Naive thymus-derived CD4-positive, alpha-beta T cell (primary cell): ENCODE results near the gene ANKK1. TPM values are rescaled to one million over a fixed set of nuclear protein-coding genes. Genes with fewer than 3 reads are reported as not detected.

Experiments
- ATAC-seq: fragments of 150-1000 bp; cut with Tn5 transposase; 2 replicates; pipeline ENCODE4 v1.10.0; 2021; ENCODE audit warnings: mild to moderate bottlenecking, moderate library complexity
- CTCF ChIA-PET: fragments of 350-600 bp; sonication (Branson Sonifier 250); formaldehyde crosslinking; loops from one replicate; lab custom pipeline; 2021; ENCODE audit warnings: antibody characterized with exemption; lab: Charles Lee
- POLR2A ChIA-PET: fragments of 350-600 bp; sonication (Branson Sonifier 250); formaldehyde crosslinking; loops from one replicate; lab custom pipeline; 2021; ENCODE audit warnings: antibody characterized with exemption, inconsistent platforms; lab: Charles Lee
- DNase-seq, 9 donors: peaks; one replicate each; pipeline versions ENCODE4 v3.0.0 to v3.0.0-alpha.2; 2020 to 2022; ENCODE audit warnings: mixed read lengths in 1 of 9
- H3K27ac ChIP-seq: one replicate; pipeline ENCODE4 v1.7.0; 2013; ENCODE audit warnings: mild to moderate bottlenecking, low read depth, low read length, moderate library complexity
- H3K27me3 ChIP-seq, 2 donors: one replicate each; pipeline ENCODE4 v1.7.0; 2013; ENCODE audit warnings: low read length in 2 of 2, mild to moderate bottlenecking in 2 of 2, moderate library complexity in 2 of 2; ENCODE audit not compliant: control insufficient read depth in 2 of 2, insufficient read depth in 2 of 2
- H3K36me3 ChIP-seq, 3 experiments: 1 replicate in 2 of 3; 2 replicates in 1 of 3; pipeline ENCODE4 v1.7.0; 2013; ENCODE audit warnings: low read length in 3 of 3, mild to moderate bottlenecking in 3 of 3, moderate library complexity in 1 of 3; ENCODE audit not compliant: insufficient read depth in 3 of 3, control insufficient read depth in 2 of 3
- H3K4me1 ChIP-seq, 2 donors: one replicate each; pipeline ENCODE4 v1.7.0; 2013; ENCODE audit warnings: low read length in 2 of 2, mild to moderate bottlenecking in 2 of 2, moderate library complexity in 1 of 2; ENCODE audit not compliant: control insufficient read depth in 2 of 2, insufficient read depth in 2 of 2
- H3K4me3 ChIP-seq: 2 replicates; pipeline ENCODE4 v1.7.0; 2013; ENCODE audit warnings: mild to moderate bottlenecking, low read length
- H3K9me3 ChIP-seq, 3 experiments: 1 replicate in 2 of 3; 2 replicates in 1 of 3; pipeline ENCODE4 v1.7.0; 2013; ENCODE audit warnings: low read length in 3 of 3; ENCODE audit not compliant: control insufficient read depth in 2 of 3
- H3K27ac Mint-ChIP-seq, 9 donors: one replicate each; pipeline ENCODE4 v1.8.0; 2020 to 2022; ENCODE audit warnings: mixed read lengths in 9 of 9, mild to moderate bottlenecking in 8 of 9, moderate library complexity in 5 of 9, inconsistent platforms in 2 of 9
- H3K27me3 Mint-ChIP-seq, 5 donors: one replicate each; pipeline ENCODE4 v1.8.0; 2021 to 2022; ENCODE audit warnings: mixed read lengths in 5 of 5, mild to moderate bottlenecking in 1 of 5
- H3K36me3 Mint-ChIP-seq, 5 donors: one replicate each; pipeline ENCODE4 v1.8.0; 2020 to 2022; ENCODE audit warnings: mixed read lengths in 5 of 5, mild to moderate bottlenecking in 3 of 5, inconsistent platforms in 1 of 5
- H3K4me1 Mint-ChIP-seq, 7 donors: one replicate each; pipeline ENCODE4 v1.8.0; 2020 to 2022; ENCODE audit warnings: mixed read lengths in 7 of 7, mild to moderate bottlenecking in 3 of 7, inconsistent platforms in 1 of 7
- H3K4me3 Mint-ChIP-seq, 10 donors: one replicate each; pipeline ENCODE4 v1.8.0; 2020 to 2022; ENCODE audit warnings: mild to moderate bottlenecking in 10 of 10, mixed read lengths in 10 of 10, moderate library complexity in 6 of 10, inconsistent platforms in 2 of 10
- H3K9me3 Mint-ChIP-seq, 11 donors: one replicate each; pipeline ENCODE4 v1.8.0; 2020 to 2022; ENCODE audit warnings: mixed read lengths in 11 of 11, mild to moderate bottlenecking in 4 of 11, inconsistent platforms in 1 of 11, moderate library complexity in 1 of 11
- intact Hi-C, 2 donors: fragments of 100-400 bp; cut with micrococcal nuclease; formaldehyde crosslinking; loops; one replicate each; pipeline ENCODE4 v1.15.1; 2023
- polyA plus RNA-seq, 2 donors: library from polyadenylated mRNA; unstranded; fragments of 300-500 nt; fragmentation: Illumina TruSeq; gene quantifications; one replicate each; pipeline ENCODE4 v1.2.3, GENCODE V29; 2021
- total RNA-seq, 6 experiments: library from RNA in 5 of 6; stranded (reverse) in 5 of 6; gene quantifications; 1 replicate in 5 of 6; 2 replicates in 1 of 6; pipeline ENCODE4 v1.2.3 and lab custom pipeline; 2021 to 2026

The ANKK1 gene
- 1 to 10 TPM in 4 of 5 experiments, under 1 TPM in 1; 0.24 to 4.2 (median 3.2) TPM for total RNA-seq
- polyA plus RNA-seq: under 1 TPM in 1 of 2 donors, not detected in 1; 0.61 TPM
- total RNA-seq (lab: John Stamatoyannopoulos, UW): 3.8 reads per million, percentile 19 among the genes with 10 or more reads in this experiment

- H3K27ac Mint-ChIP-seq: no peak within 1 kb of the TSS
- DNase-seq: no peak
Measured at GRCh38 chr11:113387605-113388211, at the start of gene ANKK1. Gene ANKK1 (plus strand): TSS chr11:113387779. CDS start chr11:113387885, 106 bp downstream.

GRCh38 chr11:113338730-113339129 is 48.8 kb upstream of the ANKK1 start:
- Mint-ChIP-seq H3K9me3 (peaks cover 0 to 2% (median 0%) of the 10 kb centered on the region in 11 donors), H3K36me3 (peaks cover 20 to 88% (median 50%) of the 10 kb centered on the region in 5 donors), H3K4me1 (peaks cover 0 to 4% (median 0%) of the 10 kb centered on the region in 7 donors), H3K4me3 (no peak overlapping the region), H3K27ac (peak overlapping the region in 1 of 9 donors; percentile 37), H3K27me3 (no peaks in the 10 kb centered on the region)
- Histone ChIP-seq H3K4me1 (no peaks in the 10 kb centered on the region), H3K27ac (no peak overlapping the region), H3K36me3 (peaks cover 0 to 93% (median 16%) of the 10 kb centered on the region in 3 experiments), H3K4me3 (no peak overlapping the region), H3K9me3 (no peaks in the 10 kb centered on the region), H3K27me3 (no peaks in the 10 kb centered on the region)
- DNase-seq: no peak
- no peak for ATAC-seq
- POLR2A ChIA-PET: no interaction called here
- intact Hi-C loops: loop anchor here in 1 of 2 donors (5.0 kb wide), 1 partner anchor 34 kb away; no protein-coding TSS in a partner anchor
- CTCF ChIA-PET: no interaction called here

More at GRCh38 chr11:113387605-113388211, at the start of gene ANKK1:
- H3K36me3 Mint-ChIP-seq: peaks cover 0 to 19% (median 11%) of the 10 kb centered on the region in 5 donors
- no peak within 1 kb of the TSS for H3K4me3 ChIP-seq
- ChIA-PET CTCF (no interaction called here), POLR2A (no interaction called here)
- intact Hi-C loops: no loop called here
- no peaks in the 10 kb centered on the region for H3K9me3 Mint-ChIP-seq
- no peaks in the 10 kb centered on the region for H3K4me1 ChIP-seq
- H3K27me3 ChIP-seq: peaks cover 0 to 4% of the 10 kb centered on the region in 2 donors
- H3K36me3 ChIP-seq: no peaks in the 10 kb centered on the region
- H3K9me3 ChIP-seq: no peaks in the 10 kb centered on the region
- H3K27ac ChIP-seq: no peak within 1 kb of the TSS
- H3K4me1 Mint-ChIP-seq: no peaks in the 10 kb centered on the region
- no peak for ATAC-seq
- no peak within 1 kb of the TSS for H3K4me3 Mint-ChIP-seq
- H3K27me3 Mint-ChIP-seq: peaks cover 0 to 5% (median 0%) of the 10 kb centered on the region in 5 donors

- no peak overlapping the region for H3K4me3 ChIP-seq
- Mint-ChIP-seq H3K9me3 (peaks cover 0 to 2% (median 0%) of the 10 kb centered on the region in 11 donors), H3K27me3 (no peaks in the 10 kb centered on the region), H3K4me1 (peaks cover 0 to 4% (median 0%) of the 10 kb centered on the region in 7 donors), H3K27ac (peak overlapping the region in 1 of 9 donors; percentile 41), H3K4me3 (no peak overlapping the region), H3K36me3 (peaks cover 19 to 87% (median 49%) of the 10 kb centered on the region in 5 donors)
- no peaks in the 10 kb centered on the region for H3K9me3 ChIP-seq
- H3K27me3 ChIP-seq: no peaks in the 10 kb centered on the region
- intact Hi-C loops: loop anchor here in 1 of 2 donors (5.0 kb wide), 1 partner anchor 32 kb away; no protein-coding TSS in a partner anchor
- DNase-seq (no peak), ATAC-seq (no peak)
- ChIA-PET CTCF (no interaction called here), POLR2A (no interaction called here)
- H3K27ac ChIP-seq: no peak overlapping the region
- H3K4me1 ChIP-seq: no peaks in the 10 kb centered on the region
- peaks cover 0 to 90% (median 15%) of the 10 kb centered on the region in 3 experiments for H3K36me3 ChIP-seq
Measured at GRCh38 chr11:113339929-113340589, 47.5 kb upstream of the ANKK1 start.

GRCh38 chr11:113341388-113342165 is 46.0 kb upstream of the ANKK1 start:
- peaks cover 0 to 82% (median 9%) of the 10 kb centered on the region in 3 experiments for H3K36me3 ChIP-seq
- no peaks in the 10 kb centered on the region for H3K27me3 Mint-ChIP-seq
- no peaks in the 10 kb centered on the region for H3K4me1 Mint-ChIP-seq
- no peak overlapping the region for H3K4me3 Mint-ChIP-seq
- no peaks in the 10 kb centered on the region for H3K4me1 ChIP-seq
- ChIA-PET CTCF (interaction anchor here (1.7 kb wide), 1 partner anchor 9 kb away, joined by 6 read pairs; no protein-coding TSS in a partner anchor), POLR2A (no interaction called here)
- H3K27ac ChIP-seq: no peak overlapping the region
- peaks cover 12 to 83% (median 45%) of the 10 kb centered on the region in 5 donors for H3K36me3 Mint-ChIP-seq
- no peak overlapping the region for H3K4me3 ChIP-seq
- no peaks in the 10 kb centered on the region for H3K27me3 ChIP-seq
- DNase-seq: no peak
- ATAC-seq: no peak
- H3K9me3 ChIP-seq: no peaks in the 10 kb centered on the region
- no peak overlapping the region for H3K27ac Mint-ChIP-seq
- intact Hi-C loops: no loop called here
- peaks cover 0 to 2% (median 0%) of the 10 kb centered on the region in 11 donors for H3K9me3 Mint-ChIP-seq

- ATAC-seq (no peak), DNase-seq (no peak)
- H3K9me3 ChIP-seq: no peaks in the 10 kb centered on the region
- H3K27ac Mint-ChIP-seq: no peak overlapping the region
- no peaks in the 10 kb centered on the region for H3K4me1 ChIP-seq
- H3K4me1 Mint-ChIP-seq: peaks cover 0 to 6% (median 0%) of the 10 kb centered on the region in 7 donors
- ChIA-PET POLR2A (no interaction called here), CTCF (no interaction called here)
- peaks cover 0 to 80% (median 46%) of the 10 kb centered on the region in 5 donors for H3K36me3 Mint-ChIP-seq
- H3K9me3 Mint-ChIP-seq: no peaks in the 10 kb centered on the region
- H3K4me3 Mint-ChIP-seq: no peak overlapping the region
- no peaks in the 10 kb centered on the region for H3K27me3 Mint-ChIP-seq
- intact Hi-C loops: no loop called here
- peaks cover 0 to 66% (median 0%) of the 10 kb centered on the region in 3 experiments for H3K36me3 ChIP-seq
- H3K27ac ChIP-seq: no peak overlapping the region
- no peaks in the 10 kb centered on the region for H3K27me3 ChIP-seq
- H3K4me3 ChIP-seq: no peak overlapping the region
Measured at GRCh38 chr11:113345978-113346377, 41.6 kb upstream of the ANKK1 start.

- ChIA-PET CTCF (no interaction called here), POLR2A (no interaction called here)
- peaks cover 0 to 59% (median 10%) of the 10 kb centered on the region in 3 experiments for H3K36me3 ChIP-seq
- DNase-seq (no peak), ATAC-seq (no peak)
- Mint-ChIP-seq H3K27ac (no peak overlapping the region), H3K36me3 (peaks cover 1 to 84% (median 62%) of the 10 kb centered on the region in 5 donors), H3K4me3 (no peak overlapping the region), H3K27me3 (no peaks in the 10 kb centered on the region), H3K9me3 (peaks cover 0 to 8% (median 5%) of the 10 kb centered on the region in 11 donors), H3K4me1 (peaks cover 0 to 12% (median 9%) of the 10 kb centered on the region in 7 donors)
- no peaks in the 10 kb centered on the region for H3K27me3 ChIP-seq
- no peak overlapping the region for H3K27ac ChIP-seq
- no peak overlapping the region for H3K4me3 ChIP-seq
- intact Hi-C loops: no loop called here
- no peaks in the 10 kb centered on the region for H3K9me3 ChIP-seq
- H3K4me1 ChIP-seq: no peaks in the 10 kb centered on the region
Measured at GRCh38 chr11:113349528-113349927, 38.1 kb upstream of the ANKK1 start.
